HG02943 (cell line): ENCODE results near the gene SUPT5H.

Experiments used
- ATAC-seq: cut with Tn5 transposase; IDR thresholded peaks from one replicate; pipeline ENCODE4 v1.9.1; 2021; ENCODE audit warnings: mild to moderate bottlenecking, low read depth, moderate library complexity; ENCODE audit not compliant: unreplicated experiment

The SUPT5H gene

DNA sequence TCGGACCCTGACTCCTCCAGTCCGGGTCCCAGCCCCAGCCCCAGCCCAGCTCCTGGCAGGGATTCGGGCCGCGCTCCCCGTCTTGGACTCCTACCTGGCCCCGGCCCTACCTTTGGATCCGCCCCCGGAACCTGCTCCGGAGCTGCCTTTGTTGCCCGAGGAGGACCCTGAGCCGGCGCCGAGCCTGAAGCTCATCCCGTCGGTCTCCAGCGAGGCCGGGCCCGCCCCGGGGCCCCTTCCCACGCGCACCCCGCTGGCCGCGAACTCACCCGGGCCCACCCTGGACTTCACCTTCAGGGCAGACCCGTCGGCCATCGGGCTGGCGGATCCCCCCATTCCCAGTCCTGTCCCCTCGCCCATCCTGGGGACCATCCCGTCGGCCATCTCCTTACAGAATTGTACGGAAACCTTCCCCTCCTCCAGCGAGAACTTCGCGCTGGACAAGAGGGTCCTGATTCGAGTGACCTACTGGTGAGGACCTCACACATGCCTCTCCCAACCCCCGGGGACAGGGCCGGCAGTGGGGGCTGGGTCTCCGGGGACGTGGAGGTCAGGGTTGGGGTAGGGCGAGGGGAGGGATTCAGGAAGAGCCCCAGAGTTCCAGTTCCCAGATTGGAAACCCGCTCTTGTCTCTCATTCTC, 70.3 kb downstream of the SUPT5H start:
- no peak for ATAC-seq

DNA sequence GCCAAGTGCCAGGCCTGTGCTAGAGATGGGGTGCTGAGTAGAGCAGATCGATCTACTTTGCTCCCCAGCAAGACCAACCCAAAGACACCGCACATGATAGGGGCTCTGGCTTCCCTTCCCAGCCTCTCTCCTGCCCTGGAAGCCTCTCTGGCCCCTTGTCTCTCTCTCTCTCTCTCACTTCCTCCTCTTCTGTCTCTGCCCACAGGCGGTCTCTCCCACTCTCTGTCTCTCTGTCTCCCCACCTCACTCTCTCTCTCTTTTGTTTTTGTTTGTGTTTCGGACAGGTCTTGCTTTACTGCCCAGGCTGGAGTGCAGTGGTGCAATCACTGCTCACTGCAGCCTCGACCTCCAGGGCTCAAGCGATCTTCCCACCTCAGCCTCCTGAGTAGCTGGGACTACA, 70.9 kb downstream of the SUPT5H start:
- no peak for ATAC-seq

DNA sequence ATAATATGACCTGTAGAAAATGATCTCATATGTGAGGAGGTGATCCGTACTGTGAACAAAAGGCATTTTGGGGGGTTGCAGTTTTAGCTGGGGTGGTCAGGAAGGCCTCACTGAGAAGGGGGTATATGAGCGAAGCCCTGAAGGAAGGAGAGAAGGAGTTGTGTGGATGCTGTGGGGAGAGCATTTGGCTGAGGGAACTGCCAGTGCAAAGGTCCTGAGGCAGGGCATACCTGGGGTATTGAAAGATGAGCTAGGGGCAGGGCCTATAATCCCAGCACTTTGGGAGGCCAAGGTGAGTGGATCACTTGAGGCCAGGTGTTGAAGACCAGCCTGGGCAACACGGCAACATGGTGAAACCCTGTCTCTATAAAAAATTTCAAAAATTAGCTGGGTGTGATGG, 72.0 kb downstream of the SUPT5H start:
- no peak for ATAC-seq

DNA sequence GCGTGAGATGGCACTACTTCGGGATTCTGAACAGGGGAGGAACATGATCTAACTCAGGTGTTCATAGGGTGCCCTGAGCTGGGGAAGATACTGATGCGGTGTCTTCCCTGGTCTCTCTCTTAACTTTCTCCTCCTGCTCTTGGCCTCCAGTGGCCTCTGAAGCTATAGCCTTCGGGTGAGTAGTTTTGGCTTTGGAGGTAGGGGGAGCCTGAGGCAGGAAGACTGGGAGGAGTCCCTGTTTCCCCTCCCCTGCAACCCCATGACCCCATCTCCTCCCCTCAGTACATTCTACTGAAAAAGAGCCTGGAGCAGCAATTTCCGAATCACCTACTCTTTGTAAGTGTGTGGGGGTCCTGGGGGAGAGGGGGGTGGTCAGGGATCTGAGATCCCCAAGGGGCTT, 73.1 kb downstream of the SUPT5H start:
- ATAC-seq: no peak

DNA sequence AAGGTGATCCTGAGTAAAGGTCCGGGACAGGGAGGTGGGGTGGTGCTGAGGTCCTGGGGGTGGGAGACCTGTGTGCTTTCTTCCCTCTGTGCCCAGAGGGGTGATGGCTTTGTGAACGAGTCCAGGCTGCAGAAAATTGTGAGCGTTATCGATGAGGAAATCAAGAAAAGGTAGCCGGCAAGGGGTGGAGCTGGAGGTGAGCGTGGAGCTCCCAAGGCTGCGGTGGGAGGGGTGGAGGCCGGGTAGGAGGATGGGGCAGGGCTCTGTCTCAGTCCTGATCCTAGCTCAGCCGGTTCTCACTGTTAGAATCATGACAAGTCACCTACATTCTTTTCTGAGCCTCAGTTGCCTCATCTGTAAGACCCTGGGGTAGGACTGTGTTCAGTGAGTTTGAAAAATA, 73.6 kb downstream of the SUPT5H start:
- ATAC-seq: no peak

DNA sequence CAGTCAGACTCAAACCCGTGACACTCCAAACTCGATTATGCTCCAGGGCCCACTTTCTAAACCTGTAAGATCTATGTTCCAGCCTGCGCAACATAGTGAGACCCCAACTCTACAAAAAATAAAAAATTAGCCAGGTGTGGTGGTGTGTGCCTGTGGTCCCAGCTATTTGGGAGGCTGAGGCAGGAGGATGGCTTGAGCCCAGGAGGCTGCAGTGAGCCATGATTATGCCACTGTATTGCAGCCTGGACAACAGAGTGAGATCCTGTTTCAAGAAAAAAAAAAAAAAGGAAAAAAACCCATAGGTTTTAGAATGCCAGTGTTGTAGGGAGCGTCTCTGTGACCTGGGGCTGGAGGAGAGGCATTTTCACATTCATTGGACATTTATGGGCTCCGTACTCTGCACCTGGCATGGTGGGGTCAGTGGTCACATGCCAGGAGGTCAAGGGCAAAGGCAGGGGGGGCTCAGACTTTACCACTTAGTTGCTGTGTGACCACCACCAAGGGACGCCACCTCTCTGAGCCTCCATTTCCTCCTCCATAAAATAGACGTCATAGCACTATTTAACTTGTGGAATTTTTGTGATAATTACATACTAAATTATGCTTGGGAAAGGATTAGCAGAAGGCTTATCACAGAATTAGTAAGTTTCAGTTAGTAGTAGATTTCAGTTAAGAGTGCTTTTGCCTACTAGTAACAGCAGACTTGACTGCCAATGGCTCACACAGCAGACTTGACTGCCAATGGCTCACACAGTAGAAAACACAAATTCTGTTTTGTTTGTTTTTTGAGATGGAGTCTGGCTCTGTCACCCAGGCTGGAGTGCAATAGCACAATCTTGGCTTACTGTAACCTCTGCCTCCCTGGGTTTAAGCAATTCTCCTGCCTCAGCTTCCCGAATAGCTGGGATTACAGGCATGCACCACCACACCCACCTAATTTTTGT, 75.4 kb downstream of the SUPT5H start:
- ATAC-seq: no peak

DNA sequence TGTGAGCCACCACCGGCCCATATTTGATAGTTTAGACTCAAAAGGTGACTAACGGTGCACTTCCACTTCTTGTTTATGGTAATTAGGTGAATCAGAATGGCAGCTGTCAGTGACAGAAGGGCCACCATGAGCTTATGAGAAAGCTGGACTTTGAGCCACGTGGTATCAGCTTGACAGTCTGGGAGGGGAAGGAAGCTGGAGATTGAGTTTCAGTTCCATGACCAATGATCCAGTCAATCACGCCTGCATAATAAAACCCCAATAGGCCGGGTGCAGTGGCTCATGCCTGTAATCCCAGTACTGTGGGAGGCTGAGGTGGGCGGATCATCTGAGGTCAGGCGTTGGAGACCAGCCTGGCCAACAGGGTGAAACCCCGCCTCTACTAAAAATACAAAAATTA, 79.1 kb downstream of the SUPT5H start:
- no peak for ATAC-seq

DNA sequence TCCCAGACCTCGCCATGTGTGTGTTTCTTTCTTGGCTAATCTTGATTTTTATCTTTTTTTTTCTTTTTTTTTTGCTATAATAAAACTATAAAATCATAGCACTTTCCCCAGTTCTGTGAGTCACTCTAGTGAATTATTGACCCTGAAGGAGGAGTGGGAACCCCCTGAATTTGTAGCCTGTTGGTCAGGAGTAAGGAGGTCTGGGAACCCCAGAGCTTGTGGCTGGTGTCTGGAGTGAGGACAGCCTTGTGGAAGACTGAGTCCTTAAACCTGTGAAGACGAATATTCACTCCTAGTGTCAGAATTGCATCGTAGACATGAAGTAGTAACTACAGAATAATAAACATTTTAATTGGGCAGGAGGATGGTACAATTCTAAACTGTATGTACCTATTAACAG, 79.8 kb downstream of the SUPT5H start:
- no peak for ATAC-seq
